Activated B cell treated with CpG ODN at 0.5 μM for 24 hours (primary cell): ENCODE measurements around the gene TSPAN9. TPM values are rescaled to one million over a fixed set of nuclear protein-coding genes. Genes with fewer than 3 reads are reported as not detected.

Source experiments
- ATAC-seq: fragments of 200-7000 bp; cut with Tn5 transposase; one replicate; pipeline ENCODE4 v1.10.0; 2021; ENCODE audit warnings: low read depth, mild to moderate bottlenecking, moderate library complexity
- CTCF ChIA-PET: fragments of 350-600 bp; sonication (Branson Sonifier 250); formaldehyde crosslinking; loops from one replicate; lab custom pipeline; 2021; ENCODE audit warnings: antibody characterized with exemption; lab: Charles Lee
- POLR2A ChIA-PET: fragments of 350-600 bp; sonication (Branson Sonifier 250); formaldehyde crosslinking; loops from one replicate; lab custom pipeline; 2021; ENCODE audit warnings: antibody characterized with exemption; lab: Charles Lee
- DNase-seq: peaks from one replicate; pipeline ENCODE4 v3.0.0; 2022
- H3K27ac Mint-ChIP-seq: one replicate; pipeline ENCODE4 v1.8.0; 2020; ENCODE audit warnings: mixed read lengths
- H3K27me3 Mint-ChIP-seq: one replicate; pipeline ENCODE4 v1.8.0; 2021; ENCODE audit warnings: mixed read lengths
- H3K36me3 Mint-ChIP-seq: one replicate; pipeline ENCODE4 v1.8.0; 2021; ENCODE audit warnings: low read depth, mixed read lengths
- H3K4me1 Mint-ChIP-seq: one replicate; pipeline ENCODE4 v1.8.0; 2021; ENCODE audit warnings: mixed read lengths
- H3K4me3 Mint-ChIP-seq: one replicate; pipeline ENCODE4 v1.8.0; 2020; ENCODE audit warnings: mild to moderate bottlenecking, mixed read lengths
- H3K9me3 Mint-ChIP-seq: one replicate; pipeline ENCODE4 v1.8.0; 2020; ENCODE audit warnings: mixed read lengths
- intact Hi-C: fragments of 100-400 bp; cut with micrococcal nuclease; formaldehyde crosslinking; loops from one replicate; pipeline ENCODE4 v1.15.1; 2024
- total RNA-seq: library from RNA; stranded (reverse); gene quantifications from 2 replicates; pipeline ENCODE4 v1.2.3, GENCODE V29; 2022
- TF ChIP-seq, protein P1 (sequence below): fragments of 200-600 bp; IDR thresholded peaks from one replicate; pipeline ENCODE4 v1.8.0; 2022; ENCODE audit warnings: antibody characterized with exemption, mild to moderate bottlenecking

Gene TSPAN9
- total RNA-seq, 1 donor from 2014 or later, result 0.20 TPM

DNA sequence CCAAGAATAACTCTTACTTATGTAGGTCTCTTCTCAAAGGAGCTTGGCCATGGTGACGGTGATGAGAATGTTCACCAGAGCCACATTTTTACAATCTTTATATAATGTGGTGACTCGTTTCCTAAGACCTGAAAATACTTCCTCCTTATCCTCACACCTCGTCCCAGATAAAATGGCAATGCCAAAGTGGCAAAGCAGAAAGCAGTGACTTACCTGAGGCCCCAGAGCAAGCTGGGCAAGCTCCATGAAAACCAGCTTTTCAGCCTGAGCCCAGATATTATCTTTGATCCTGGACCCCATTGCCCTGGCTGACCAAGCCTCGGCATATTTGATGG lies 240.3 kb downstream of the TSPAN9 start:
- H3K4me1 Mint-ChIP-seq, result no peaks in the 10 kb centered on the region
- H3K27me3 Mint-ChIP-seq, result peaks cover 5% of the 10 kb centered on the region
- DNase-seq (no peak), ATAC-seq (no peak)
- intact Hi-C loops, result no loop called here
- H3K9me3 Mint-ChIP-seq, result no peaks in the 10 kb centered on the region
- H3K4me3 Mint-ChIP-seq, result no peak overlapping the region
- TF ChIP-seq, protein P1, sequence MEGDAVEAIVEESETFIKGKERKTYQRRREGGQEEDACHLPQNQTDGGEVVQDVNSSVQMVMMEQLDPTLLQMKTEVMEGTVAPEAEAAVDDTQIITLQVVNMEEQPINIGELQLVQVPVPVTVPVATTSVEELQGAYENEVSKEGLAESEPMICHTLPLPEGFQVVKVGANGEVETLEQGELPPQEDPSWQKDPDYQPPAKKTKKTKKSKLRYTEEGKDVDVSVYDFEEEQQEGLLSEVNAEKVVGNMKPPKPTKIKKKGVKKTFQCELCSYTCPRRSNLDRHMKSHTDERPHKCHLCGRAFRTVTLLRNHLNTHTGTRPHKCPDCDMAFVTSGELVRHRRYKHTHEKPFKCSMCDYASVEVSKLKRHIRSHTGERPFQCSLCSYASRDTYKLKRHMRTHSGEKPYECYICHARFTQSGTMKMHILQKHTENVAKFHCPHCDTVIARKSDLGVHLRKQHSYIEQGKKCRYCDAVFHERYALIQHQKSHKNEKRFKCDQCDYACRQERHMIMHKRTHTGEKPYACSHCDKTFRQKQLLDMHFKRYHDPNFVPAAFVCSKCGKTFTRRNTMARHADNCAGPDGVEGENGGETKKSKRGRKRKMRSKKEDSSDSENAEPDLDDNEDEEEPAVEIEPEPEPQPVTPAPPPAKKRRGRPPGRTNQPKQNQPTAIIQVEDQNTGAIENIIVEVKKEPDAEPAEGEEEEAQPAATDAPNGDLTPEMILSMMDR, result no peak
- H3K27ac Mint-ChIP-seq, result no peak overlapping the region
- ChIA-PET CTCF (interaction anchor here (0.9 to 1.1 kb wide), 2 partner anchors 18 to 486 kb away, joined by 3 read pairs; no protein-coding TSS in a partner anchor), POLR2A (no interaction called here)
- no peaks in the 10 kb centered on the region for H3K36me3 Mint-ChIP-seq

GRCh38 chr12:3317841-3318501 lies 240.8 kb downstream of the TSPAN9 start:
- DNase-seq, result no peak
- H3K36me3 Mint-ChIP-seq, result no peaks in the 10 kb centered on the region
- no peak overlapping the region for H3K27ac Mint-ChIP-seq
- no peaks in the 10 kb centered on the region for H3K9me3 Mint-ChIP-seq
- CTCF ChIA-PET, result interaction anchor here (0.9 to 1.1 kb wide), 2 partner anchors 19 to 486 kb away, joined by 3 read pairs; no protein-coding TSS in a partner anchor
- H3K4me1 Mint-ChIP-seq, result no peaks in the 10 kb centered on the region
- ATAC-seq, result no peak
- POLR2A ChIA-PET, result no interaction called here
- H3K4me3 Mint-ChIP-seq, result no peak overlapping the region
- H3K27me3 Mint-ChIP-seq, result peaks cover 5% of the 10 kb centered on the region
- TF ChIP-seq, protein P1, result no peak
- intact Hi-C loops, result no loop called here

- intact Hi-C loops, result no loop called here
- Mint-ChIP-seq H3K36me3 (no peaks in the 10 kb centered on the region), H3K27me3 (no peaks in the 10 kb centered on the region), H3K9me3 (no peaks in the 10 kb centered on the region), H3K4me1 (no peaks in the 10 kb centered on the region), H3K27ac (no peak overlapping the region), H3K4me3 (no peak overlapping the region)
- CTCF ChIA-PET, result no interaction called here
- POLR2A ChIA-PET, result no interaction called here
- no peak for DNase-seq
- TF ChIP-seq, protein P1, result no peak
- no peak for ATAC-seq
These were observed 242.7 kb downstream of the TSPAN9 start for GRCh38 chr12:3319723-3320492.

DNA sequence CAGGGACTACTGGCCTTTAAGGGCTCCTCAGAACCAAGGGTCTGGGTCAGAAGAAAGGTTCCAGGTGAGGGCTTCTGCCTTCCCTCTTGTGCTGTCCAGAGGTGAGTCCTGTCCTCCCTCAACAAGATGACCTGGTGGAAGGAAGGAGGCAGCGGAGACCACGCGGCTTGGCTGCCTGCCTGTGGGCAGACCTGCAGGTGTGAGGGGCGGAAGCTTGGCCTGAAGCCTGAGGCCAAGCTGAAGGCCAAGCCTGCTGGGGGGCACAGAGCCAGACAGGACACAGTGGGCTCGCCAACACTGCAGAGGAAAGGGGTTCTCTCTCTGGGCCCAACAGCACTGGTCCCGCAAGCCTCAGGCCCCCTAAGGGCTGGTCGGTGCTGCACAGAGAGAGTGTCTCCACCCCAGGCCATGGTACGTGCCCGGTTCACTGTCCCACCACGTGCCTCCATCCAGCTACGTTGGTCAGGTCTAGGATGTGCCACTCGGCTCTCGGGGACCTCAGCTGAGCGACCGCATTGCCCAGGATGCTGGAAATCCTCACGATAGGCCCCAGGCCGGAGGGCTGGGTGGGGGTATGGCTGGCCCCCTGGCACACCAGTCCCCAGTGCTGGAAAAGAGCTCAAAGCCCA lies 243.8 kb downstream of the TSPAN9 start:
- CTCF ChIA-PET, result no interaction called here

More for the DNA sequence above, 243.8 kb downstream of the TSPAN9 start:
- POLR2A ChIA-PET, result no interaction called here
- no peaks in the 10 kb centered on the region for H3K4me1 Mint-ChIP-seq
- no peak overlapping the region for H3K4me3 Mint-ChIP-seq
- no peaks in the 10 kb centered on the region for H3K36me3 Mint-ChIP-seq
- intact Hi-C loops, result no loop called here
- DNase-seq, result no peak
- TF ChIP-seq, protein P1, result no peak
- no peaks in the 10 kb centered on the region for H3K9me3 Mint-ChIP-seq
- no peak overlapping the region for H3K27ac Mint-ChIP-seq
- H3K27me3 Mint-ChIP-seq, result no peaks in the 10 kb centered on the region
- ATAC-seq, result no peak
